Progenitor cell of endocrine pancreas (in vitro differentiated cells): Measurements from ENCODE around the gene PTPN2. TPM values are rescaled to one million over a fixed set of nuclear protein-coding genes. Genes with fewer than 3 reads are reported as not detected.
"Not testable (repeated sequence)": the region's sequence is repeated elsewhere in the genome, so short reads cannot be mapped to it uniquely, and the experiment has no call there.

Experiments used
- DNase-seq: peaks from one replicate; pipeline ENCODE4 v3.0.0; 2021; ENCODE audit warnings: low spot score; ENCODE audit not compliant: unreplicated experiment
- H3K27ac Mint-ChIP-seq: 2 replicates; pipeline ENCODE4 v1.8.0; 2021; ENCODE audit warnings: mild to moderate bottlenecking, moderate library complexity, mixed read lengths
- H3K27me3 Mint-ChIP-seq: 2 replicates; pipeline ENCODE4 v1.8.0; 2021; ENCODE audit warnings: mixed read lengths
- H3K36me3 Mint-ChIP-seq: 2 replicates; pipeline ENCODE4 v1.8.0; 2022; ENCODE audit warnings: mixed read lengths; ENCODE audit not compliant: insufficient read depth
- H3K4me1 Mint-ChIP-seq: 2 replicates; pipeline ENCODE4 v1.8.0; 2021; ENCODE audit warnings: low read depth, mixed read lengths
- H3K4me3 Mint-ChIP-seq: 2 replicates; pipeline ENCODE4 v1.8.0; 2021; ENCODE audit warnings: low read depth, mild to moderate bottlenecking, moderate library complexity, mixed read lengths
- H3K9me3 Mint-ChIP-seq: 2 replicates; pipeline ENCODE4 v1.8.0; 2021; ENCODE audit warnings: low read depth, mixed read lengths
- total RNA-seq: library from RNA; stranded (reverse); gene quantifications from 2 replicates; pipeline ENCODE4 v1.2.1, GENCODE V29; 2021
- TF ChIP-seq, protein P1 (sequence below): fragments of 200-600 bp; sonication (generic); IDR thresholded peaks from one replicate; pipeline ENCODE4 v1.5.0; 2021; ENCODE audit warnings: antibody characterized with exemption, mild to moderate bottlenecking; ENCODE audit not compliant: unreplicated experiment

PTPN2 gene
- total RNA-seq, 1 donor from 2014 or later, result 45.1 TPM

DNA sequence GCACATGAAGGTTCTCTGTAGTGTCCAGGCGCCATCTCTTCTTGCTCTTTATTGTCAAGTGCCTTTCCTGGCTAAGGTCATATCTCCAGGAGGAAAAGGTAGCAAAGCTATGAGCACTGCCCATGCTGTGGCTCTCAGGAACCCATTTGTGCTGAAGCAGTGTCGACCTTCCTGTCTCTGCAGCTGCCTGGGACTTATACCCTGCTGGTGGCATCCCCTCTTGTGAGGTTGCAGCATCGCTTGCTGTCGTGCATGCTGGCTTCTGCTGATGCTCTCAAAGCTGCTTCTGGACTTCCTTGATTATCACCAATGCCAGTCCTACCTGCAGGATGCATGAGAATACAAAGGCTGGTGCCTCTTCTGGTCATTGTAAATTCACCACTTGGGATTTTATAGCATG lies 22.1 kb upstream of the PTPN2 start:
- no peak overlapping the region for H3K4me3 Mint-ChIP-seq
- H3K27ac Mint-ChIP-seq, result no peak overlapping the region
- no peak for DNase-seq
- no peaks in the 10 kb centered on the region for H3K9me3 Mint-ChIP-seq
- no peaks in the 10 kb centered on the region for H3K4me1 Mint-ChIP-seq
- H3K36me3 Mint-ChIP-seq, result no peaks in the 10 kb centered on the region
- TF ChIP-seq, protein P1, sequence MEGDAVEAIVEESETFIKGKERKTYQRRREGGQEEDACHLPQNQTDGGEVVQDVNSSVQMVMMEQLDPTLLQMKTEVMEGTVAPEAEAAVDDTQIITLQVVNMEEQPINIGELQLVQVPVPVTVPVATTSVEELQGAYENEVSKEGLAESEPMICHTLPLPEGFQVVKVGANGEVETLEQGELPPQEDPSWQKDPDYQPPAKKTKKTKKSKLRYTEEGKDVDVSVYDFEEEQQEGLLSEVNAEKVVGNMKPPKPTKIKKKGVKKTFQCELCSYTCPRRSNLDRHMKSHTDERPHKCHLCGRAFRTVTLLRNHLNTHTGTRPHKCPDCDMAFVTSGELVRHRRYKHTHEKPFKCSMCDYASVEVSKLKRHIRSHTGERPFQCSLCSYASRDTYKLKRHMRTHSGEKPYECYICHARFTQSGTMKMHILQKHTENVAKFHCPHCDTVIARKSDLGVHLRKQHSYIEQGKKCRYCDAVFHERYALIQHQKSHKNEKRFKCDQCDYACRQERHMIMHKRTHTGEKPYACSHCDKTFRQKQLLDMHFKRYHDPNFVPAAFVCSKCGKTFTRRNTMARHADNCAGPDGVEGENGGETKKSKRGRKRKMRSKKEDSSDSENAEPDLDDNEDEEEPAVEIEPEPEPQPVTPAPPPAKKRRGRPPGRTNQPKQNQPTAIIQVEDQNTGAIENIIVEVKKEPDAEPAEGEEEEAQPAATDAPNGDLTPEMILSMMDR, result no peak
- no peaks in the 10 kb centered on the region for H3K27me3 Mint-ChIP-seq

GRCh38 chr18:12904012-12904516 lies 20.0 kb upstream of the PTPN2 start:
- Mint-ChIP-seq H3K36me3 (no peaks in the 10 kb centered on the region), H3K27ac (no peak overlapping the region), H3K4me1 (no peaks in the 10 kb centered on the region), H3K4me3 (no peak overlapping the region), H3K27me3 (no peaks in the 10 kb centered on the region), H3K9me3 (no peaks in the 10 kb centered on the region)
- no peak for DNase-seq
- TF ChIP-seq, protein P1, result no peak

- not testable (repeated sequence) for H3K4me3 Mint-ChIP-seq, DNase-seq, H3K4me1 Mint-ChIP-seq, H3K27ac Mint-ChIP-seq, H3K9me3 Mint-ChIP-seq, H3K36me3 Mint-ChIP-seq, H3K27me3 Mint-ChIP-seq
These were observed 17.2 kb upstream of the PTPN2 start for GRCh38 chr18:12901208-12901607.

GRCh38 chr18:12896784-12897333 lies 12.8 kb upstream of the PTPN2 start:
- not testable (repeated sequence) for H3K9me3 Mint-ChIP-seq, H3K4me3 Mint-ChIP-seq, DNase-seq, H3K4me1 Mint-ChIP-seq, H3K27me3 Mint-ChIP-seq, H3K36me3 Mint-ChIP-seq, H3K27ac Mint-ChIP-seq

DNA sequence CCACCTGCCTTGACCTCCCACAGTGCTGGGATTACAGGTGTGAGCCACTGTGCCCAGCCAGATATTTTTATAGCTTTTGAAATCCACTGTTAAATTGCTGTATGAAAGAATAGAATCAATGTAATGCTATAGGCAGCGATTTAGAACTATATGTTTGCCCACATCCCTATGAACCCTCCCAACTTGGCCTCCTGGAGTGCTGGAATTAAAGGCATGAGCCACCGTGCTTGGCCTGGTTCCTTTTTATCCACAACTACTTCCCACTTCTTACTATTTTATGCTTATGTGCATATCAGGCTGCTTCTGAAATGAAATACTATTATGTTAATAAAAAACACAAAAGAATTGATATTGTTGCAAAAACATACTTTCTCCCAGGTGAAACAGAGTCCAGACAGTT lies 11.6 kb upstream of the PTPN2 start:
- no peak overlapping the region for H3K27ac Mint-ChIP-seq
- DNase-seq, result no peak
- TF ChIP-seq, protein P1, result no peak
- H3K4me3 Mint-ChIP-seq, result no peak overlapping the region
- H3K9me3 Mint-ChIP-seq, result peaks cover under 1% of the 10 kb centered on the region
- H3K4me1 Mint-ChIP-seq, result no peaks in the 10 kb centered on the region
- H3K36me3 Mint-ChIP-seq, result no peaks in the 10 kb centered on the region
- H3K27me3 Mint-ChIP-seq, result peaks cover 3% of the 10 kb centered on the region

DNA sequence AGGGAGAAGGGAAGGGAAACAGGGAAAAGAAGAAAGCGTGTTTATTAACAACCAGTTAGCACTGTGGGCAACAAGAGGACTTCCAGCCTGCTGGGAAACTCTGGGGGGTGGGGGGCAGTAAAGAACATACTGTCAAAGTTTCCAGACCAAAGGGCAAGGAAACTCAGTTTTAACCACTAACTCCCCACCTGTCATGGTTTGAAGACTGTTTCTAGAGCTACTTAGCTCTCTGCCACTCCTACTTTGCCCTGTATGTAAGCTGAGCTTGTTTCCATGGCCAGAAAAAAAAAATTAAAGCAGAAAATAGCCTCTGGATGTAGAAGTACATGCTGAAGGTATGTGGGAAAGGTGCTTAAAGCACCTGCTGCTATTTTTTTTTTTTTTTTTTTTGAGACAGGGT lies 11.0 kb upstream of the PTPN2 start:
- Mint-ChIP-seq H3K27ac (no peak overlapping the region), H3K9me3 (peaks cover 4% of the 10 kb centered on the region), H3K36me3 (no peaks in the 10 kb centered on the region), H3K4me1 (no peaks in the 10 kb centered on the region), H3K4me3 (no peak overlapping the region), H3K27me3 (peaks cover 3% of the 10 kb centered on the region)
- TF ChIP-seq, protein P1, result no peak
- DNase-seq, result no peak
